Stimulated activated naive CD4-positive, alpha-beta T cell (primary cell): ENCODE data around the gene GJC3.
"Not testable (repeated sequence)": the region's sequence is repeated elsewhere in the genome, so short reads cannot be mapped to it uniquely, and the experiment has no call there.

Experiments
- DNase-seq, 6 experiments: peaks; one replicate each; lab custom pipeline; 2025; lab: John Stamatoyannopoulos, UW

Gene GJC3

GRCh38 chr7:99928994-99929729, at the start of gene GJC3:
Gene GJC3 (minus strand): TSS chr7:99929620. CDS start chr7:99929620, 0 bp downstream.
- peak in 5 of 6 experiments; percentile 18 to 54 (median 35) for DNase-seq

GRCh38 chr7:99976626-99977025, 47.2 kb upstream of the GJC3 start:
- DNase-seq = no peak

DNA sequence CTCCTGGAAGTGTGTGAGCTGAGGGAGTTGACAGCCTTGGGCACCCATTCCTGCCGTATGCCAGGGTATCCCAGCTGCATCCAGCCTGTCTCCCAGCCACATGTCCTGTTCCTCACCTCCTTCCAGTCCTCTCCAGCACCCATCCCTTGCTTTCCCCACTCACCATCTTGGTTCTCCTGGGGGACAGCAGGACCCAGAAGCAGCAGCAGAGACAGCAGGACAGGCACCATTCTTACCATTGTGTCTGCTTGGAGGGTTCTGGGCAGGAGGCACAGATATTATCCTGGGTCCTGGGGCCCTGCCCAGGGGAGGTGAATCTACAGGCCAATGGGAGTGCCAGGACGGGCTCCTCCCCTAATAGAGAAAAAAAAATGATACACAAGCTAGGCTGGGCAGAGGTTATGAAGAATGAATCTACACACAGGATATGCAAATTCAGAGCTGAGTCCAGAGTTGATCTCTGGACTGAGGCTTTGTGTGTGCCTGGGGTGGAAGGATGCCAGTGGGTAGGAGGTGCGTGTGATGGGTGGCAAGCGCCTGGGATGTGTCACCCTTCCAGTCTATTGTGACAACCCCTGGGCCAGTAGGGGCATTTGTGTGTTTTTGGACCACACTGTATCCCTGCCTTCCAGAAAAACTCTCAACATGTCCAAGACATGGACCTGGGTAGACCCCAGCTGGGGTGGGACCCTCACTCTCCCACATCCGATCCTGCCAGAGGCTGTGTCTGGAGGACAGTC, 46.5 kb upstream of the GJC3 start, which contains the start of gene AZGP1:
TSS of gene AZGP1 (minus strand) at position 250 of the 740 bp plus-strand sequence. CDS start at position 239, 11 bp downstream.
- no peak for DNase-seq

GRCh38 chr7:99974681-99975080, 45.3 kb upstream of the GJC3 start:
- no peak for DNase-seq

- DNase-seq = not testable (repeated sequence)
Measured at GRCh38 chr7:99973817-99974216, 44.4 kb upstream of the GJC3 start.

- DNase-seq = no peak
Measured at GRCh38 chr7:99971242-99971641, 41.8 kb upstream of the GJC3 start.

GRCh38 chr7:99969813-99970212, 40.4 kb upstream of the GJC3 start:
- not testable (repeated sequence) for DNase-seq

DNA sequence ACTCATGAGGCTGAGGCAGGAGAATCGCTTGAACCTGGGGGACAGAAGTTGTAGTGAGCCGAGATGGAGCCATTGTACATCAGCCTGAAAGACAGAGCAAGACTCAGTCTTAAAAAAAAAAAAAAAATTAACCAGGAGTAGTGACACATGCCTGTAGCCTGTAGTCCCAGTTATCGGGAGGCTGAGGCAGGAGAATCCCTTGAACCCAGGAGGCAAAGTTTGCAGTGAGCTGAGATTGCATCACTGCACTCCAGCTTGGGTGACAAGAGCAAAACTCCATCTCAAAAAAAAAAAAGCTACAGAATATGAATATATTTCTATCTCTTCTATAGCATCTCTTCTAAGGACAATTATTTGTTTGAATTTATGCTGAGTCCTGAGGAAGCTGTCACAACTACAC, 39.9 kb upstream of the GJC3 start:
- DNase-seq = no peak

DNA sequence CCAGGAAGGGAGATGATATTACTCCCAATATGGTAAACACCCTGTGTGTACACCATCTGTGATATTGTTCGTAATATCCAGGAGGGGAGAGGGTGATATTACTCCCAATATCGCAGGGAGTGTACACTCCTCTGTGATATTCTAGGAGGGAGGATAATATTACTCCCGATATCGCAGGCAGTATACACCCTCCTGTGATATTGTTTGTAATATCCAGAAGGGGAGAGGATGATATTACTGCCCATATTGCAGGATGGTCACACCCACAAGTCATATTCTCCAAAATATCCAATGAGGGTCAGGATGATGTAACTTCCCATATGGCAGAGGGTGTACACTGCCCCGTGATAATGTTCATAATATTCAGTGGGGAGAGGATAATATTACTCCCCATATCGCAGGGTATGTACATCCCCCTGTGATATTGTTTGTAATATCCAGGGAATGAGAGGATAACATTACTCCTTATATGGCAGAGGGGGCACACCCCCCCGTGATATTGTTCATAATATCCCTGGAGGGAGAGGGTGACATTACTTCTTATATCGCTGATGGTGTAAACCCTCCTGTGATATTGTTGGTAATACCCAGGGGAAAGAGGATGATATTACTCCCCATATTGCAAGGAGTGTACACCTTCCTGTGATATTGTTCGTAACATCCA, 29.3 kb upstream of the GJC3 start:
- DNase-seq = no peak

GRCh38 chr7:99955247-99955646, 25.8 kb upstream of the GJC3 start:
- no peak for DNase-seq

GRCh38 chr7:99954643-99955042, 25.2 kb upstream of the GJC3 start:
- DNase-seq = not testable (repeated sequence)

DNA sequence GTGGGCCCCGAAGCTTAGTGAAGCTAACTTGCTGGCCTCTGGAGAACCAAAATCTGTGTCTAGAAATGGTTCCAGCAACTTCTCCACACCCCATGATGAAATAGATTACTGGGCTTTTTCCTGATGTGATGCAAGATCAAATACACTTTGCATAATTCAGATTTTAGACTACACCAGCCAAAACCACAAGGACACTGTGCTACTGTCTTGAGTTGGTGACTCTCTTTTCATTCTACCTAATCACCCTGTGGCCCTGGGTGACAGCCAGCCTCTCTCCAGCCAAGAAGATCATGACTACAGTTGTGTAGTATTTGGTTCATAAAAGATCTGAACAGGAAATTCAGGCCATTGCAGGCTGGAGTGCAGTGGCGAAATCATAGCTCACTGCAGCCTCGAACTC, 24.2 kb upstream of the GJC3 start:
- DNase-seq = no peak

- DNase-seq = not testable (repeated sequence)
Measured at GRCh38 chr7:99952649-99953048, 23.2 kb upstream of the GJC3 start.

GRCh38 chr7:99950819-99951218, 21.4 kb upstream of the GJC3 start:
- DNase-seq = not testable (repeated sequence)

DNA sequence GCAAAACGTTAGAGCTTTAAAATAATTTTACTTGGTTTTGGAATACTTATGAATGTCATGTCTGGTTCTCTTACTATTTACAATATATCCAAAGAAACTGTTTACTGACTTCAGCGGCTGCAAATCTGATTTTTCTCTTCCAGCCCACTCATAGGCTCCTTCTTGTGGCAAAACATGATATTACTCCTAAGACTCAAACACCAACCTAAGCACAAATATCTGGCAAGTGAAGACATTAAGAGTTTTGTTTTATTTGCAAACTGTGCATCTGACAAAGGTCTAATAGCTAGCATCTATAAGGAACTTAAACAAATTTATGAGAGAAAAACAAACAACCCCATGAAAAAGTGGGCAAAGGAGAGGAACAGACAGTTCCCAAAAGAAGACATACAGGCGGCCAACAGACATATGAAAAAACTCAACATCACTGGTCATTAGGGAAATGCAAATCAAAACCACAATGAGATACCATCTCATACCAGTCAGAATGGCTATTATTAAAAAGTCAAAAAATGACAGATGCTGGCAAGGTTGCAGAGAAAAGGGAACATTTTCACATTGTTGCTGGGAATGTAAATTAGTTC, 20.3 kb upstream of the GJC3 start:
- DNase-seq = peak in 1 of 6 experiments; percentile 20

- DNase-seq = no peak
Measured at GRCh38 chr7:99947608-99948007, 18.2 kb upstream of the GJC3 start.

DNA sequence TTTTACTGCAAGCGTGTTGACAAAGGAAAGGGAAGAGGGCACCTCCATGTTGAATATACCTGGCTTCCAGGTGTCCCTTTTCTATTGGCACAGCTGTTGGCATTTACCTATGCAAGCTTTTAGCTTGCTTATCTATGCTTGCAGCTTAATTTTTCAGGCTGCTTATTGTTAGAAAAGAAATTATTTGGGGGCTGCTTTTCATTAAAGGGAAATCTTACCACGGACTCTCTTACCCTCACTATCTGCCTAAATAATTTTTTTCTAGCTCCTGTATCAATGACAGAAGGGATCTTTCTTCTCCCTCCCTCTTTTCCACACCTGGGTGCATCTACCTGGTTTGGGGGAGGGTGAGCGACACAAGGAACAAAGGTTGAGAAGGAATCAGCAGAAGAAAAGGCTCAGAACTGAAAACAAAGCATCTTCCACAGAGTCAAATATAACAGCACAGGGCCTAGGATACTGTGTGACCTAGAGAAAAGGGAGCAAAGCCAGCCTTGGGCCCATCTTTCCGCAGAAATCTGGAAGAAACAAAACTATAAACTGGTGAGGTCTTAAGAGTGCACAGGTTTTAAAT, 15.2 kb upstream of the GJC3 start:
- no peak for DNase-seq

- no peak for DNase-seq
Measured at GRCh38 chr7:99943641-99944496, 14.4 kb upstream of the GJC3 start.

DNA sequence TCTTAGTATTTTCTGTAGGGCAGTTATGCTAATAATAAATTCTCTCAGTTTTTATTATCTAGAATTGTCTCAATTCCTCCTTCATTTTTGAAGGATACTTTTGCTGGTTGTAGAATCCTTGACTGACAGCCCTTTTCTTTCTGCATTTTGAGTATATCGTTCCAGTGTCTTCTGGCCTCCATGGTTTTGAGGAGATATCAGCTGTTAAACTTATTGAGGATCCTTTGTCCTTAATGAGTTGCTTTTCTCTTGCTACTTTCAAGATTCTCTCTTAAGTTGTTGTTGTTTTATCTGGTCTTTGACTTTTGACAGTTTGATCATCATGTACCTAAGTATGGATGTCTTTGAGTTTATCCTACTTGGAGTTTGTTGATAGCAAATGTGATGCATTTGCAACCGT, 8.9 kb upstream of the GJC3 start:
- no peak for DNase-seq

DNA sequence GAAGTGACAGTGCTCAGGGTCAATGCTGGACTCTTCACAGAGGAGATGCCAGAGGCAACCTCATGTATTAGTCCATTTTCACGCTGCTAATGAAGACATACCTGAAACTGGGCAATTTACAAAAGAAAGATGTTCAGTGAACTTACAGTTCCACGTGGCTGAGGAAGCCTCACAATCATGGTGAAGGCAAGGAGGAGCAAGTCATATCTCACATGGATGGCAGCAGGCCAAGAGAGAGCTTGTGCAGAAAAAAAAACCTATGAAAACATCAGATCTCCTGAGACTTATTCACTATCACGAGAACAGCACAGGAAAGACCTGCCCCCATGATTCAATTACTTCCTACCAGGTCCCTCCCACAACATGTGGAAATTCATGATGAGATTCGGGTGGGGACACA, 5.6 kb upstream of the GJC3 start:
- not testable (repeated sequence) for DNase-seq

- DNase-seq = no peak
Measured at GRCh38 chr7:99930376-99930775, 956 bp upstream of the GJC3 start.
